IMR-90 (cell line): ENCODE data around the gene MEF2D. TPM values are rescaled to one million over a fixed set of nuclear protein-coding genes. Genes with fewer than 3 reads are reported as not detected.

Experiments
- ATAC-seq: fragments of 200-7000 bp; cut with Tn5 transposase; 2 replicates; pipeline ENCODE4 v1.9.1; 2020; ENCODE audit warnings: low read depth, mild to moderate bottlenecking, moderate library complexity
- BruUV-seq: library from RNA; stranded (reverse); fragments of 400-500 nt; replicated peaks from 2 replicates; lab custom pipeline; 2021; lab: Mats Ljungman, UMichigan
- CTCF ChIA-PET: fragments of 300-600 bp; formaldehyde crosslinking; extraction: SDS; loops from one replicate; lab custom pipeline; 2021; ENCODE audit warnings: antibody characterized with exemption; lab: Yijun Ruan, JAX
- POLR2A ChIA-PET: fragments of 300-600 bp; sonication (Branson Sonifier 250); formaldehyde crosslinking; loops from one replicate; lab custom pipeline; 2022; ENCODE audit warnings: antibody characterized with exemption; ENCODE audit not compliant: unreplicated experiment; lab: Charles Lee
- DNase-seq: peaks from one replicate; pipeline ENCODE4 v3.0.0; 2013
- H2AFZ ChIP-seq: replicated peaks from 2 replicates; pipeline ENCODE3; 2013; ENCODE audit warnings: low read length, mild to moderate bottlenecking; ENCODE audit not compliant: poor library complexity
- H2AK5ac ChIP-seq: 2 replicates; pipeline ENCODE4 v1.6.1; 2013; ENCODE audit warnings: low read depth, low read length, inconsistent platforms
- H2AK9ac ChIP-seq: replicated peaks from 2 replicates; pipeline ENCODE3; 2013; ENCODE audit warnings: mild to moderate bottlenecking, low read depth, low read length, moderate library complexity; ENCODE audit not compliant: poor library complexity
- H2BK120ac ChIP-seq: 2 replicates; pipeline ENCODE4 v1.6.1; 2013; ENCODE audit warnings: low read depth, low read length, inconsistent platforms
- H2BK15ac ChIP-seq: 3 replicates; pipeline ENCODE4 v1.6.1; 2013; ENCODE audit warnings: low read depth, low read length, inconsistent platforms
- H2BK20ac ChIP-seq: 2 replicates; pipeline ENCODE4 v1.6.1; 2013; ENCODE audit warnings: low read depth, mild to moderate bottlenecking, inconsistent platforms, low read length, moderate library complexity
- H2BK5ac ChIP-seq: 2 replicates; pipeline ENCODE4 v1.6.1; 2013; ENCODE audit warnings: mild to moderate bottlenecking, low read depth, low read length, inconsistent platforms; ENCODE audit not compliant: poor library complexity, severe bottlenecking
- H3K14ac ChIP-seq: replicated peaks from 2 replicates; pipeline ENCODE4 v1.6.1; 2013; ENCODE audit warnings: low read depth, low read length, inconsistent platforms
- H3K18ac ChIP-seq: 2 replicates; pipeline ENCODE4 v1.6.1; 2013; ENCODE audit warnings: low read depth, low read length, control low read depth
- H3K23ac ChIP-seq: 2 replicates; pipeline ENCODE4 v1.6.1; 2013; ENCODE audit warnings: low read depth, low read length, inconsistent platforms
- H3K27ac ChIP-seq: 2 replicates; pipeline ENCODE4 v1.5.1; 2013; ENCODE audit warnings: mild to moderate bottlenecking, control low read depth, low read length; ENCODE audit not compliant: insufficient read depth
- H3K27me3 ChIP-seq: 2 replicates; pipeline ENCODE4 v1.6.1; 2013; ENCODE audit warnings: low read length; ENCODE audit not compliant: control insufficient read depth, insufficient read depth
- H3K36me3 ChIP-seq: 2 replicates; pipeline ENCODE4 v1.6.1; 2013; ENCODE audit warnings: low read length, mixed read lengths; ENCODE audit not compliant: control insufficient read depth, insufficient read depth
- H3K4ac ChIP-seq: 2 replicates; pipeline ENCODE4 v1.6.1; 2013; ENCODE audit warnings: low read depth, low read length, inconsistent platforms
- H3K4me1 ChIP-seq: 2 replicates; pipeline ENCODE4 v1.6.1; 2013; ENCODE audit warnings: low read length, mixed read lengths; ENCODE audit not compliant: control insufficient read depth, insufficient read depth
- H3K4me2 ChIP-seq: 2 replicates; pipeline ENCODE4 v1.6.1; 2013; ENCODE audit warnings: low read depth, mild to moderate bottlenecking, control low read depth, low read length, moderate library complexity
- H3K4me3 ChIP-seq: 2 replicates; pipeline ENCODE4 v1.5.1; 2013; ENCODE audit warnings: low read depth, mild to moderate bottlenecking, control low read depth, low read length, moderate library complexity; ENCODE audit not compliant: insufficient read depth
- H3K56ac ChIP-seq: 2 replicates; pipeline ENCODE4 v1.6.1; 2013; ENCODE audit warnings: low read length, inconsistent platforms; ENCODE audit not compliant: insufficient read depth; ENCODE audit errors: extremely low read depth
- H3K79me1 ChIP-seq, 2 experiments: 2 replicates each; pipeline ENCODE4 v1.6.1; 2013; ENCODE audit warnings: low read length in 2 of 2, inconsistent platforms in 1 of 2, low read depth in 1 of 2
- H3K9ac ChIP-seq: 2 replicates; pipeline ENCODE4 v1.6.1; 2013; ENCODE audit warnings: low read depth, low read length, control low read depth
- H3K9me1 ChIP-seq: 2 replicates; pipeline ENCODE4 v1.6.1; 2013; ENCODE audit warnings: low read length, inconsistent platforms; ENCODE audit not compliant: insufficient read depth
- H3K9me3 ChIP-seq: 2 replicates; pipeline ENCODE4 v1.6.1; 2013; ENCODE audit warnings: low read length; ENCODE audit not compliant: control insufficient read depth, insufficient read depth
- H4K20me1 ChIP-seq: 2 replicates; pipeline ENCODE4 v1.6.1; 2013; ENCODE audit warnings: low read length, inconsistent platforms; ENCODE audit not compliant: insufficient read depth
- H4K5ac ChIP-seq: 2 replicates; pipeline ENCODE4 v1.6.1; 2013; ENCODE audit warnings: mild to moderate bottlenecking, low read depth, low read length, control low read depth
- H4K8ac ChIP-seq, 2 experiments: 2 replicates each; pipeline ENCODE4 v1.6.1; 2013; ENCODE audit warnings: low read depth in 2 of 2, low read length in 2 of 2, control low read depth in 1 of 2, inconsistent platforms in 1 of 2
- H4K91ac ChIP-seq: 2 replicates; pipeline ENCODE4 v1.6.1; 2013; ENCODE audit warnings: low read depth, low read length, inconsistent platforms; ENCODE audit not compliant: insufficient read depth
- MAZ ChIP-seq: IDR thresholded peaks from 2 replicates; pipeline ENCODE4 v1.6.1; 2012; ENCODE audit warnings: low read depth, mild to moderate bottlenecking, low read length, improper control_type of control experiment, moderate library complexity, borderline replicate concordance
- NFE2L2 ChIP-seq: fragments of 150-350 bp; IDR thresholded peaks from 2 replicates; pipeline ENCODE4 v1.6.1; 2016; ENCODE audit warnings: low read depth, mild to moderate bottlenecking, low read length
- SMC3 ChIP-seq: fragments of 150-350 bp; IDR thresholded peaks from 2 replicates; pipeline ENCODE4 v1.6.1; 2016; ENCODE audit warnings: low read depth, mild to moderate bottlenecking, antibody characterized with exemption, low read length, moderate library complexity
- WGBS, 2 experiments: methylation state at CpG; one replicate each; pipeline versions ENCODE4 v1.1.5 to v1.1.7; 2013; ENCODE audit warnings: missing lambda C conversion rate in 2 of 2; ENCODE audit not compliant: insufficient read length in 1 of 2; ENCODE audit errors: extremely low coverage in 2 of 2; 5-methylcytosine and 5-hydroxymethylcytosine counted together
- dilution Hi-C: fragments of 300-500 bp; cut with HindIII; formaldehyde crosslinking; loops from one replicate; pipeline ENCODE4 v1.14.3; 2018; ENCODE audit warnings: low sequenced_read_pairs; ENCODE audit not compliant: unreplicated experiment
- in situ Hi-C: fragments of 300-500 bp; cut with MboI; formaldehyde crosslinking; loops from 3 replicates; pipeline ENCODE4 v1.14.3; 2019; ENCODE audit warnings: low sequenced_read_pairs, inconsistent platforms, mixed read lengths
- intact Hi-C: fragments of 100-400 bp; cut with micrococcal nuclease; formaldehyde crosslinking; loops from 2 replicates; pipeline ENCODE4 v1.10.0; 2022
- polyA plus RNA-seq, 3 experiments: library from polyadenylated mRNA; depleted of rRNA; stranded (reverse); fragments of >200 nt; gene quantifications; 2 replicates each; pipeline ENCODE4 v1.2.3, GENCODE V29; 2012; ENCODE audit warnings: low replicate concordance in 1 of 3
- total RNA-seq: library from RNA; depleted of rRNA; stranded (reverse); fragments of >200 nt; gene quantifications from 2 replicates; pipeline ENCODE4 v1.2.3, GENCODE V29; 2012
- TF ChIP-seq, protein P1 (sequence below): conservative IDR thresholded peaks from 2 replicates; pipeline ENCODE4 v1.5.1; 2012; ENCODE audit warnings: mild to moderate bottlenecking, low read depth, low read length, improper control_type of control experiment

Gene MEF2D
- total and polyA plus RNA-seq, 2 of the 4 experiments (the other 2 are of a cell fraction) = 2.9 to 20.0 TPM

- DNase-seq = no peak
- H2BK5ac ChIP-seq = no peak overlapping the region
- dilution Hi-C loops (no loop called here), intact Hi-C loops (no loop called here), in situ Hi-C loops (no loop called here)
- H3K18ac ChIP-seq = no peak overlapping the region
- peaks cover 8% of the 10 kb centered on the region for H3K9me3 ChIP-seq
- no peak overlapping the region for H3K4me2 ChIP-seq
- peaks cover 17% of the 10 kb centered on the region; the same call in 1 of the 2 replicates for H4K20me1 ChIP-seq
- ATAC-seq = no peak
- no peak overlapping the region for H3K4me3 ChIP-seq
- no peak overlapping the region for H2AK5ac ChIP-seq
- H2AFZ ChIP-seq = no peak overlapping the region
- H3K79me1 ChIP-seq = no peaks in the 10 kb centered on the region
- 0 out of 2 replicates have a peak, but pooled peaks cover 4% of the 10 kb centered on the region for H3K9me1 ChIP-seq
- H3K4ac ChIP-seq = no peak overlapping the region
- no peak overlapping the region for H3K23ac ChIP-seq
- H3K27me3 ChIP-seq = peaks cover 92% of the 10 kb centered on the region
- H3K14ac ChIP-seq = no peak overlapping the region
- no peak overlapping the region for H4K5ac ChIP-seq
- H2AK9ac ChIP-seq = no peak overlapping the region
- H2BK20ac ChIP-seq = no peak overlapping the region
- H3K56ac ChIP-seq = no peak overlapping the region
- no peak overlapping the region for H2BK120ac ChIP-seq
- H3K9ac ChIP-seq = no peak overlapping the region
- ChIA-PET CTCF (no interaction called here), POLR2A (no interaction called here)
- TF ChIP-seq, protein P1, sequence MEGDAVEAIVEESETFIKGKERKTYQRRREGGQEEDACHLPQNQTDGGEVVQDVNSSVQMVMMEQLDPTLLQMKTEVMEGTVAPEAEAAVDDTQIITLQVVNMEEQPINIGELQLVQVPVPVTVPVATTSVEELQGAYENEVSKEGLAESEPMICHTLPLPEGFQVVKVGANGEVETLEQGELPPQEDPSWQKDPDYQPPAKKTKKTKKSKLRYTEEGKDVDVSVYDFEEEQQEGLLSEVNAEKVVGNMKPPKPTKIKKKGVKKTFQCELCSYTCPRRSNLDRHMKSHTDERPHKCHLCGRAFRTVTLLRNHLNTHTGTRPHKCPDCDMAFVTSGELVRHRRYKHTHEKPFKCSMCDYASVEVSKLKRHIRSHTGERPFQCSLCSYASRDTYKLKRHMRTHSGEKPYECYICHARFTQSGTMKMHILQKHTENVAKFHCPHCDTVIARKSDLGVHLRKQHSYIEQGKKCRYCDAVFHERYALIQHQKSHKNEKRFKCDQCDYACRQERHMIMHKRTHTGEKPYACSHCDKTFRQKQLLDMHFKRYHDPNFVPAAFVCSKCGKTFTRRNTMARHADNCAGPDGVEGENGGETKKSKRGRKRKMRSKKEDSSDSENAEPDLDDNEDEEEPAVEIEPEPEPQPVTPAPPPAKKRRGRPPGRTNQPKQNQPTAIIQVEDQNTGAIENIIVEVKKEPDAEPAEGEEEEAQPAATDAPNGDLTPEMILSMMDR = no peak
- TF ChIP-seq SMC3 (no peak), MAZ (no peak), NFE2L2 (no peak)
- no peak overlapping the region for H4K8ac ChIP-seq
- no CpG with 5 or more reads among the region's 11 CpGs for WGBS, 2 experiments
- no TSS peak for BruUV-seq
- no peak overlapping the region for H3K27ac ChIP-seq
- no peaks in the 10 kb centered on the region for H3K4me1 ChIP-seq
- no peak overlapping the region for H2BK15ac ChIP-seq
- no peak overlapping the region for H4K91ac ChIP-seq
- no peaks in the 10 kb centered on the region for H3K36me3 ChIP-seq
These were observed 61.4 kb downstream of the MEF2D start for GRCh38 chr1:156439036-156439776.
